ENCODE data around the gene AVEN.

- TF ChIP-seq CTCF (conservative IDR thresholded peaks at IDR 0.05): no peak
- no peak for TF ChIP-seq ZFX (IDR thresholded peaks at IDR 0.05)
These were observed 4.4 kb upstream of the AVEN start for GRCh38 chr15:34043391-34043790.
